Measurements from ENCODE around the gene CAST. TPM values are rescaled to one million over a fixed set of nuclear protein-coding genes. Genes with fewer than 3 reads are reported as not detected.

The CAST gene
- total RNA-seq, 4 donors from 2014 or later, result 98.2 to 350 (median 136) TPM

DNA sequence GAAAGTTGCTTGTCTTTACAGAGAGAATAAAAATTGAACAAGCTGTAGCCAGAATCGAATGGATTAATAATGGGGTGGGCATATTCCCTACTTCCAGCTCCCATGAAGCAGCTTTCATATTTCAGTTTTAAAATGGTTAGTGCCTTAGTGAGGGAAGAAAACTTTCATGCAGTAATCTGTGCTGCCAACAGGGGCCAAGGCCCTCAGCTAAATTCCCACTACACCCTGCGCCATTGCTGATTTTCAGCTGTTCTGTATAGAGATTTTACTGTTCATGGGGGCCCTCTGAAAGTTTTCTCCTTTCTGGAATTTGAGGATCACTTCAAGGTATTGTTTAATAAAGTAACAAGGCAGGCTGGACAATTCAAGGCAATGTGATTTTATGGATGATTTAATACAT is 58.2 kb downstream of the CAST start:
- H3K9me3 ChIP-seq, result no peaks in the 10 kb centered on the region
- H3K27me3 ChIP-seq, result no peaks in the 10 kb centered on the region
- peaks cover 0 to 5% of the 10 kb centered on the region in 2 donors for H3K4me1 ChIP-seq
- no peak for DNase-seq
- TF ChIP-seq, protein P1, sequence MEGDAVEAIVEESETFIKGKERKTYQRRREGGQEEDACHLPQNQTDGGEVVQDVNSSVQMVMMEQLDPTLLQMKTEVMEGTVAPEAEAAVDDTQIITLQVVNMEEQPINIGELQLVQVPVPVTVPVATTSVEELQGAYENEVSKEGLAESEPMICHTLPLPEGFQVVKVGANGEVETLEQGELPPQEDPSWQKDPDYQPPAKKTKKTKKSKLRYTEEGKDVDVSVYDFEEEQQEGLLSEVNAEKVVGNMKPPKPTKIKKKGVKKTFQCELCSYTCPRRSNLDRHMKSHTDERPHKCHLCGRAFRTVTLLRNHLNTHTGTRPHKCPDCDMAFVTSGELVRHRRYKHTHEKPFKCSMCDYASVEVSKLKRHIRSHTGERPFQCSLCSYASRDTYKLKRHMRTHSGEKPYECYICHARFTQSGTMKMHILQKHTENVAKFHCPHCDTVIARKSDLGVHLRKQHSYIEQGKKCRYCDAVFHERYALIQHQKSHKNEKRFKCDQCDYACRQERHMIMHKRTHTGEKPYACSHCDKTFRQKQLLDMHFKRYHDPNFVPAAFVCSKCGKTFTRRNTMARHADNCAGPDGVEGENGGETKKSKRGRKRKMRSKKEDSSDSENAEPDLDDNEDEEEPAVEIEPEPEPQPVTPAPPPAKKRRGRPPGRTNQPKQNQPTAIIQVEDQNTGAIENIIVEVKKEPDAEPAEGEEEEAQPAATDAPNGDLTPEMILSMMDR (IDR thresholded peaks at IDR 0.05), result no peak
- TF ChIP-seq POLR2A (IDR thresholded peaks at IDR 0.05), result no peak
- intact Hi-C loops (cut with DNase I; ENCODE audit: low total_unique reads), result no loop called here
- H3K36me3 ChIP-seq, result no peaks in the 10 kb centered on the region
- no peak overlapping the region for H3K27ac ChIP-seq
- H3K4me3 ChIP-seq, result no peak overlapping the region

DNA sequence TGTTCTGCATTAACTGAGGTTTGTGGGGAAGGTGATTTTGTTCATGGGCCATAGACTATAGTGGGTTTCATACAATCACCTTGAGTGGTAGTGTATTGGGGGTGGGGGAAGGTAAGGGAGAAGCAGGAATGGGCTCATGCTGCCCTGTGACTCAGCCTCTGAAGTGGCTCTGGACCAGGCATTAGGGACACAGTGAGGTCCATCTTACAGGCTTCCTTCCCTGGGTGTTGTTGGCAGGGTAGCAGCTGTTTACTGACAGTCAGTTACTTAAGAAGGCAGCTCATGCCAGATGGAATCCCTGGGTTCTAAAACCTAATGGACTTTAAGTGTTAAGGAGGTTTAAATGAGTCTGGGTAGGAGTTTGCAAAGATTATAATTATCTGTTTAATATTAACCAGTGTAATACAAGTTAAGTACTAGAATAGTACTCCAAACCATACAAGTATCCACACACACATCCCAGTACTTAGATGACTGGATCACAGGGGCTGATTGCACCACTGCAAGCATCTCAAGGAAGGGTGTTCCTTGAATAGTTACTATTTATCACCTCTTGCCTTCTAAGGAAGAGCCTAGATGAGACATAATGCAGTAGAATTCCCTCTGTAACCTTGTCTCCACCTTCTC is 59.3 kb downstream of the CAST start:
- no peaks in the 10 kb centered on the region for H3K4me1 ChIP-seq
- DNase-seq, result no peak
- H3K27ac ChIP-seq, result no peak overlapping the region
- H3K9me3 ChIP-seq, result no peaks in the 10 kb centered on the region
- no peaks in the 10 kb centered on the region for H3K36me3 ChIP-seq
- no peaks in the 10 kb centered on the region for H3K27me3 ChIP-seq
- TF ChIP-seq, protein P1 (IDR thresholded peaks at IDR 0.05), result no peak
- no peak for TF ChIP-seq POLR2A (IDR thresholded peaks at IDR 0.05)
- no peak overlapping the region for H3K4me3 ChIP-seq
- intact Hi-C loops (cut with DNase I; ENCODE audit: low total_unique reads), result no loop called here

DNA sequence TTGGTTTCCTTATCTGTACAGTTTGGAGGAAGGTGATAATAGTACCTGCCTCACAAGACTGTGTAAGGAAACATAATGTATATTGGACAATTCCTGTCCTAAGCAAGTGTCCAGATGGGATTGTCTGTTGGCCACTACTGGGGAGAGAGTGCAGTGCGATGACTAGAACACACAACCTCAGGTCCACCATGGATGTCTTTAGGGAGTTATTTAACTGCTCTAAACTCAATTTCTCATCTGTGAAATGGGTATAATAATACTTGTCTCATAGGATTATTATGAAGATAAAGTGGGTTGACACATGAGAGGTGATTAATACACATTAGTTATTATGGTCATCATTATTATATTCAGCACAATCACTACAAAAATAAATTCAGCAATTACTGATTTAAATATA is 63.1 kb downstream of the CAST start:
- no peaks in the 10 kb centered on the region for H3K27me3 ChIP-seq
- TF ChIP-seq, protein P1 (IDR thresholded peaks at IDR 0.05), result no peak
- TF ChIP-seq POLR2A (IDR thresholded peaks at IDR 0.05), result no peak
- no peak for DNase-seq
- no peaks in the 10 kb centered on the region for H3K4me1 ChIP-seq
- no peak overlapping the region for H3K27ac ChIP-seq
- H3K36me3 ChIP-seq, result no peaks in the 10 kb centered on the region
- no peak overlapping the region for H3K4me3 ChIP-seq
- H3K9me3 ChIP-seq, result no peaks in the 10 kb centered on the region
- intact Hi-C loops (cut with DNase I; ENCODE audit: low total_unique reads), result no loop called here

DNA sequence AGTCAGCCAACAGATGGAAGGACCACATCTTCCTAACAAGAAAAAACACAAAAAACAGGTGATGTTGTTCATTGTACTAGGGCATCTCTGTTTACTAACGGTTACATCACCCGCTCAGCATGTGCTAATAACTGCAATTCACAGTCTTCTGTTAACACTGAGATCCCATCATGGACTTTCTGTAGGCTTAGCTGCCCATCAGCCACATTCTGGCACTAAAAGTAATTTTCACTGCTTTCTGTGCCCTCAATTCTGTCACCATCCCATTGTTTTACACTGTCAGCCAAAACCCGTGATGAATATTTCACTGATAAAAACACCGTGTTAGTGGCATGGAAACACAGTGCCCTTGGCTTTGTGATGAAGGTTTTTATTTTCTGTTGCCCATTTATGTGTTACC is 64.6 kb downstream of the CAST start:
- Histone ChIP-seq H3K27ac (no peak overlapping the region), H3K4me1 (no peaks in the 10 kb centered on the region)
- intact Hi-C loops (cut with DNase I; ENCODE audit: low total_unique reads), result no loop called here

DNA sequence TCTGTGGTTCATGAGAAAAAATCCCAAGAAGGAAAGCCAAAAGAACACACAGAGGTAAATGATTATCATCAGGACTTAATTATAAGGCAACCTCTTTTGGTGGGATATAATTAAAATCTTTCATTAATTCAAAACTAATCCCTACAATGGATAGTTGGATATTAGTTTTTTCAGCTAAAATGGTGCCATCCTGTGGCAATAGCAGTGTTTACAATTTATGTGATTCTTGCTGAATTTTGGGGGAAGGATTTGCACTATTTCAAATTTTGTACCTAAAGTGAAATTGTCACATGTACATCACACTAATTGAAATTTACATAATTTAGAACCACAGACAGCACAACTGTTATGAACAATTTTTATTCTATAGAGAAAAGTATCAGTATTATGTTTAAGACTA is 67.0 kb downstream of the CAST start:
- H3K9me3 ChIP-seq, result no peaks in the 10 kb centered on the region
- no peaks in the 10 kb centered on the region for H3K4me1 ChIP-seq
- intact Hi-C loops (cut with DNase I; ENCODE audit: low total_unique reads), result no loop called here
- TF ChIP-seq, protein P1 (IDR thresholded peaks at IDR 0.05), result peak in 1 of 4 experiments; percentile 20
- TF ChIP-seq POLR2A (IDR thresholded peaks at IDR 0.05), result no peak
- H3K36me3 ChIP-seq, result no peaks in the 10 kb centered on the region
- H3K27me3 ChIP-seq, result no peaks in the 10 kb centered on the region
- H3K4me3 ChIP-seq, result no peak overlapping the region
- no peak overlapping the region for H3K27ac ChIP-seq
- no peak for DNase-seq

More for the DNA sequence above, 64.6 kb downstream of the CAST start:
- H3K36me3 ChIP-seq, result no peaks in the 10 kb centered on the region
- no peaks in the 10 kb centered on the region for H3K9me3 ChIP-seq
- TF ChIP-seq, protein P1 (IDR thresholded peaks at IDR 0.05), result no peak
- no peak for TF ChIP-seq POLR2A (IDR thresholded peaks at IDR 0.05)
- no peak overlapping the region for H3K4me3 ChIP-seq
- DNase-seq, result no peak
- H3K27me3 ChIP-seq, result no peaks in the 10 kb centered on the region

Data from uterus (tissue), 4 donors.